Fibroblast of skin of back (primary cell): ENCODE results near the gene SNCG.
"Not testable (repeated sequence)": the region's sequence is repeated elsewhere in the genome, so short reads cannot be mapped to it uniquely, and the experiment has no call there.

Experiments used
- DNase-seq: peaks from one replicate; pipeline ENCODE4 v3.0.0-alpha.2; 2013

Gene SNCG

GRCh38 chr10:86945361-86946212, 12.8 kb upstream of the SNCG start:
- peak; percentile 44 for DNase-seq

DNA sequence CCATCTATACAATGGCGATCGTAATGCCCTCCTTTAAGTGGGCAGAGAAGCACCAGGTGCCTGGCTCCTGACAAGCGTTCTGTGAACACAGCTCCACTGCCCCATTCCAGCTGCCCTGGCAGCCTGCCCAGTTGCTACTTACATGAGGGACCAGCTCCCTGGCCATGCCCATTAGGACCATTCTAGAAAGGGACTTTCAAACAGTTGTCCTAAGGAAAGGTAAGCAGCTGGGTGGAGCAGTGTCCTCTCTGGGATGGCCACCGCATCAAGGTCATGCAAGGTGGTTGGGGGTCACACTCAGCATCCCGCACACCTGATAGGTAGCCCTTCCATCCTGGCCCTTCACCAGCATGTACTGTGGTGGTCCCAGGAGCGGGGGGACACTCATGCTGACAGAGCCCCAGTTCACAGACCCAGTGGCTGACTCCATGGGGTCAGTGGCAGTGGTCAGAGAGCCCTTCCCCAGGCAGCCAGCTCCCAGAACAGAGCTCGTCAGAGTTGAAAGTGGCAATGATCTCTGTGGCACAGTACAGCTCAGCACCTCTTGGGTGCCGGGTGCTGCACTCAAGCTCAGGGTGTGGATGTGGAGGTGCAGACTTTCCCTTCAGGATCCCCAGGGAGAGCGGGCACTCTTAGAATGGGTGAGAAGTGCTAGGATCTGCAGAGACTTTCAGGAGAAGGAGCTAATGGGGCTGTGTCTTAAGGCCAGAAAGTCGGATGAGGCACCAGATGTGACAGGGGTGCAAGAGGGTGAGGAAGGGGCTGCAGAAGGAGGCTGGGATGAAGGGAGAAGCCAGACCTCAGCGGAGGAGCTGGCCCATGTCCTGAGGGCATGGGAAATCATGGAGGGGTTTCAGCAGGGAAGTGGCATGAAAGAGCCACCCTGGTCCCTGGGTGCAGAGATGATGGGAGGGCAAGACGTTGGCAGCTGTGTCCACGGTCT, 11.9 kb upstream of the SNCG start:
- no peak for DNase-seq

GRCh38 chr10:86947806-86948205, 10.6 kb upstream of the SNCG start:
- not testable (repeated sequence) for DNase-seq

GRCh38 chr10:86950349-86950748, 8.1 kb upstream of the SNCG start:
- no peak for DNase-seq

GRCh38 chr10:86951184-86951761, 7.1 kb upstream of the SNCG start:
- no peak for DNase-seq

- DNase-seq, result no peak
These were observed 6.3 kb upstream of the SNCG start for GRCh38 chr10:86952106-86952505.

DNA sequence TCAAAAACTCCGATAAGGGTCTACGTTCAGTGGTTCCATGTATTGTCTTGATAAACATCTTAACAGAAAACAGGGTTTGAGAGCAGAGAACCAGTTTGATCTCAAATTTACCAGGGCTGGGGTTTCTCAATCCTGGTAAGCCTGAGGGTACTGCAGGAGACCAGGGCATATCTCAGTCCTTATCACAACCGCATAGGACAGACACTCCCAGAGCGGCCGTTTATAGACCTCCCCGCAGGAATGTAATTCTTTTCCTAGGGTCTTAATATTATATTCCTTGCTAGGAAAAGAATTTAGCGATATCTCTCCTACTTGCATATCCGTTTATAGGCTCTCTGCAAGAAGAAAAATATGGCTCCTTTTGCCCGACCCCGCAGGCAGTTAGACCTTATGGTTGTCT, 5.7 kb upstream of the SNCG start:
- DNase-seq, result not testable (repeated sequence)

DNA sequence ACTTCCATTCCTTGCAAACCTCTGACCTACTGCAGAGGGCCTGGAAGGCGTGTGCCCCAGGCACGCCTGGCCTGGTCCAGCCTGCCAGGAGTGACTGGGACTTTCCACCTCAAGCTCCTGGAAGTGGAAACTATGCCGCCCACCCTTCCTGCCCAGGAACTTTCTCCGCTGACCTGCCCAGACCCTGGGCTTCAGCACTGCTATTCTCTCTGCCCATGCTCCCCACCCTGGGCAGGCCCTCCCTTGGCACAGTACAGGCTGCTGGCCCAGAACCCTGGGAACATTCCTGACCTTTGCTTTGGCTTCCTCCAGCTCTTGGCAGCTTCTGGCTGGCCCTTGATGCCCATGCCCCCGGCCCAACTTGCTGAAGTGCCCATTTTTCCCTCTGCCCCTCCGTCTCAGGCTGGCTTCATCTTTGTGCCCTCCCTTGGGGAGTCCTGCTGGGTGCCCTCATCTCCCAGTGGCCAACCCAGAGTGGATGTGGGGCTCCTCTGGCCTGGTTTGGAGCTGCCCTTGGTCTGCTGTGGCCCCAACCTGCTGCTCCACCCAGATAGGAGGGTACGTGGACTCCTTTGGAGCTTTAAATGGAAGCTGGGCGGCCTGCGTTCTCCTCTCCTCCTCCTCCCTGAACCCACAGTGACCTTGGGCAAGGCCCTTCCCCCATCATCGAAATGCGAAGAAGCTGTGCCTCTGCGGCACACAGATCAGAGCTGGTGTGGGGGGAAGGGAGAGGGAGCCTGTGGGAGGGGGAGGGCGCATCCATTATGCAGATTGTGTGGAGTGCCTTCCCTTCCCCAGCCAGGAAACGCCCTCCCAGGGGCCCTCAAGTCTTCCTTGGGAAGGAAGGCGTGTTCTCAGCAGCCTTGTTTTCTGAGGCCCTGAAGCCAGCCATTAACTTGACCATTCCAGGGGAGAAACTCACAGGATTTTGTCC, 4.4 kb upstream of the SNCG start:
- DNase-seq, result peak; percentile 66

- DNase-seq, result no peak
These were observed 3.5 kb upstream of the SNCG start for GRCh38 chr10:86954681-86955500.

DNA sequence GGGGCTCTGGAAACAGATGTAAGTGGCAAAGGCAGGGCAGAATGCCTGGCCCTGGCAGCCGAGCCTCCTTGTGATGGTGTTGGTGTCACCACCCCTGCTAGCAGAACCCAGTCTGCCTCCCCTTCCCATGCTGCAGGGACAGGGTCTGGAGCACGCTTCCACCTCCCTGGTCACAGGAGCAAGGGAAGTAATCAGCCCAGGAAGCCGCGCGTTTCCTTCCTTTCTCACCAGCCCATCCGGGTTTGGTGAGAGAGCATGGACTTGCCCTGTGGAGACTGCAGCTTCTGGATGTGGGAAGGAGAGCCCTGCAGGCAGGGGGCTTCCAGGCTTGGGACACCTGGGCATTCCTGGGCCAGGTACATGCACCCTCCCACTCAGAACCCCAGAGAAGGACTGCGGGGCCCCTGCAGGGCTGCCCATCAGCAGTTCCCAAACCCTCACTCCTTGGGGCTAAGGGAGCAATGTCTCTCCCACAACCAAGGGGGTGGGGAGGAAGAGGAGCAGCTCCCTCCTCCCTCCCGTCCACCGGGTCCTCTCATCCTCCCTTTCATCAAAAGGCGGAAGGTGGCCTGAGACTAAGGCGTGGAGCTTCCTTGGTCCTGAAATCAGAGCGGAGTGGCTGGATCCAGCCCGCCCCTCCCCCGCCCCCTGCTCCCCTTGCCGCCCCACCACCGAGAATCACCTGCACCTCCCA, 2.8 kb upstream of the SNCG start:
- DNase-seq, result no peak

DNA sequence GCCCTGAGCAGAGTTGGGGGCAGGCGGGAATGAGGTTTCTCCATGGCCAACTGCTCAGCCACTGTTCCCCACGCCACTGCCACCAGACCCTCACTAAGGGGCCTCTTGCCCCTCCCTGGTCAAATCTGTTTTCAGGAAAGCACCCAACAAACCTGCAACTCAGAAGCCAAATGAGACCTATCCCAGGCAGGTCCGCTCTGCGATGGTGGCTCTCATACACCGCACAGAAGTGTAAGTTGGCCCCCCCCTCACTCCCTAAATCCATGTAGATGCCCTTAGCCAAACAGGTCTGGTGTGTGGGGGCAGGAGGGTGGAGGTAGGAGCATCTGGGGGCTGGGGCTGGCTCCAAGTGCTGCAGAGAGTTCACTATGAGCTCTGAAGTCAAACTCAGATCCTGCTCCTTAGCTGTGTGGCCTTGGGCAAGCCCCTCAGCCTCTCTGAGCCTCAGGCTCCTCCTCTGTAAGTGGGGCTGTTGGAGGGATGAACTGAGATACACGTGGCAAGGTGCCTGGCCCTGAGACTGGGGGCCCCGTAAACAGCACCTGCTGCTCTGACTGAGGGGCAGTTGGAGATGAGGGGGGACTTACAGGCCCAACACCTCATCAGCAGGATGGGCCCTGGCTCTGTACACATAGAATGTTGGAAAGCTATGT, 2.1 kb upstream of the SNCG start:
- DNase-seq, result no peak

- no peak for DNase-seq
These were observed 1.5 kb upstream of the SNCG start for GRCh38 chr10:86956848-86957448.

GRCh38 chr10:86957471-86958115, 806 bp upstream of the SNCG start, which contains the start of gene MMRN2:
Gene MMRN2 (minus strand): TSS chr10:86957615. CDS start chr10:86957541, 74 bp downstream.
- no peak for DNase-seq

- peak; percentile 52 for DNase-seq
These were observed 720 bp downstream of the SNCG start for GRCh38 chr10:86958901-86959736.

GRCh38 chr10:86959737-86960002, 1.3 kb downstream of the SNCG start:
- DNase-seq, result no peak

DNA sequence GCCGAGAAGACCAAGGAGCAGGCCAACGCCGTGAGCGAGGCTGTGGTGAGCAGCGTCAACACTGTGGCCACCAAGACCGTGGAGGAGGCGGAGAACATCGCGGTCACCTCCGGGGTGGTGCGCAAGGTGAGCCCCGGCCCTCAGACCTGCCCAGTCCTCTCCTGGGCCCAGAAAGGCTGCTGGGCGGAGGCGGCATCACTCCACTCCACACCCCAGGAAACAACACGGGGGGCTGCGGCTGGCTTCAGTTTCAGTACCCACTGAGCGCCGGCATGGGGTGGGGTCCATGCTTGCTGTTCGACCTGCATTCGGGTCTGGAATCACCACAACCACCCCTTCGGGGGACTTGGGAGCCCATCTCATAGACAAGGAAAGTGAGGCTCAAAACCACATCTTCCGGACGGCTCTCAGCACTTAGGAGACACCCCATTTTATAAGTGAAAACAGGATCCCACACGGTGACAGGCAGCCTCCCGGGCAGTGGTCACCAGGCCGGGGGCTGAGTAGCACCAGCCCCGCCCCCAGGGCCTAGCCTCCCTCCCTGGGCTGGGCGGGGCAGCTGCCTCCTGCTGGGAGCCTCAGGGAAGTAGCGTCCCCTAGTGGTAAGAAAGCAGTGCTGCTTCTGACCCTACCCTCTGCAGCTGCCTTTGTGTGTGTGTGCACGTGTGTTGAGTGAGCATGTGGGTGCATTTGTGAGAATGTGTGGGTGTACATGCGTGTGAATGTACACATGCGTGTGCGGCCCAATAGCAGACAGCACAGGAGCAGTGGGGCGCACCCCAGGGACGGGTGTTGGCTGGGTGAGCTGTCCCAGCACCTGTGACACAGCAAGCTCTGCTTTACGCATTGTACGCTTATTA, 1.8 kb downstream of the SNCG start:
- peak; percentile 64 for DNase-seq

DNA sequence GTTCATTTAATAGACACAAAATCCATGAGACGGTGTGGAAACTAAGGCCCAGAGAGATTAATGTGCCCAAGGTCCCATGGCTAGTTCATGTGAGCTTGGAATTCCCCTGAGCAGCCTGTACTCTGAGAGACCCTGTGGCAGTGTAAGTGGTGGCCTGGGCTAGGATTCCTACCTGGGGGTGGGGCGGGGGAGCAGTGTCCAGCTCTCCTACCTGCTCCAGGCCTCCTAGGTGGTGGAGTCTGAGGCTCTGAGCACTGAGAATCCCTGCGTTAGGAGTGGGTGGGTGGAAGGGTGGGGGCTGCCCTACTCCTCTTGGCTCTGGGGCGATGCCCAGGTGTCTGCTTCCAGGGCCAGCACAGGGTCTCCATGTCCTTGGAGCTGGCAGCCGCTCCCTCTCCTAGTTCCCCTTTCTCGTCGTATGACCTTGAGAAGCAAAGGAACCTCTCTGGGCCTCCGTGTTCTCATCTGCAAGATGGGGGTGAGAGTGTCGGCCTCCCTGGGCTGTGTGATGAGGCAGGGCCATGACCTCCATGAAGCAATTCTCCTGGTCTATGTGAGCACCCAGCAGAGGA, 2.5 kb downstream of the SNCG start:
- DNase-seq, result no peak
